Parathyroid adenoma (tissue), 2 donors: ENCODE results near the gene ZBTB45.
A peak's percentile ranks its signal among the peaks of the same experiment; 100 is the strongest.
"Not testable (repeated sequence)": the region's sequence is repeated elsewhere in the genome, so short reads cannot be mapped to it uniquely, and the experiment has no call there.

Source experiments
- H2AFZ ChIP-seq: fragments of 300-600 bp; sonication (generic); one replicate; pipeline ENCODE4 v1.7.0; 2017; ENCODE audit warnings: antibody characterized with exemption, mild to moderate bottlenecking
- H3K27ac ChIP-seq: fragments of 300-600 bp; sonication (generic); one replicate; pipeline ENCODE4 v1.7.0; 2017
- H3K27me3 ChIP-seq: fragments of 300-600 bp; sonication (generic); one replicate; pipeline ENCODE4 v1.7.0; 2017; ENCODE audit warnings: low read length; ENCODE audit not compliant: control insufficient read depth, insufficient read depth
- H3K36me3 ChIP-seq: fragments of 300-600 bp; sonication (generic); one replicate; pipeline ENCODE4 v1.7.0; 2017; ENCODE audit warnings: low read length; ENCODE audit not compliant: control insufficient read depth, insufficient read depth
- H3K4me1 ChIP-seq: fragments of 300-600 bp; sonication (generic); one replicate; pipeline ENCODE4 v1.7.0; 2017; ENCODE audit warnings: control low read depth
- H3K4me2 ChIP-seq: fragments of 300-600 bp; sonication (generic); one replicate; pipeline ENCODE4 v1.7.0; 2017; ENCODE audit warnings: low read length
- H3K4me3 ChIP-seq: fragments of 300-600 bp; sonication (generic); one replicate; pipeline ENCODE4 v1.7.0; 2017; ENCODE audit warnings: low read depth, low read length
- H3K79me2 ChIP-seq: fragments of 300-600 bp; sonication (generic); one replicate; pipeline ENCODE4 v1.7.0; 2017; ENCODE audit warnings: control low read depth
- H3K9ac ChIP-seq: fragments of 300-600 bp; sonication (generic); one replicate; pipeline ENCODE4 v1.7.0; 2017; ENCODE audit warnings: mild to moderate bottlenecking
- H3K9me3 ChIP-seq: fragments of 300-600 bp; sonication (generic); one replicate; pipeline ENCODE4 v1.7.0; 2017; ENCODE audit warnings: low read length; ENCODE audit not compliant: control insufficient read depth
- TF ChIP-seq, protein P1 (sequence below): fragments of 300-600 bp; sonication (generic); IDR thresholded peaks from one replicate; pipeline ENCODE4 v1.7.0; 2017; ENCODE audit warnings: antibody characterized with exemption, mild to moderate bottlenecking
- donor health status: primary hyperparathyroidism.

Gene ZBTB45

DNA sequence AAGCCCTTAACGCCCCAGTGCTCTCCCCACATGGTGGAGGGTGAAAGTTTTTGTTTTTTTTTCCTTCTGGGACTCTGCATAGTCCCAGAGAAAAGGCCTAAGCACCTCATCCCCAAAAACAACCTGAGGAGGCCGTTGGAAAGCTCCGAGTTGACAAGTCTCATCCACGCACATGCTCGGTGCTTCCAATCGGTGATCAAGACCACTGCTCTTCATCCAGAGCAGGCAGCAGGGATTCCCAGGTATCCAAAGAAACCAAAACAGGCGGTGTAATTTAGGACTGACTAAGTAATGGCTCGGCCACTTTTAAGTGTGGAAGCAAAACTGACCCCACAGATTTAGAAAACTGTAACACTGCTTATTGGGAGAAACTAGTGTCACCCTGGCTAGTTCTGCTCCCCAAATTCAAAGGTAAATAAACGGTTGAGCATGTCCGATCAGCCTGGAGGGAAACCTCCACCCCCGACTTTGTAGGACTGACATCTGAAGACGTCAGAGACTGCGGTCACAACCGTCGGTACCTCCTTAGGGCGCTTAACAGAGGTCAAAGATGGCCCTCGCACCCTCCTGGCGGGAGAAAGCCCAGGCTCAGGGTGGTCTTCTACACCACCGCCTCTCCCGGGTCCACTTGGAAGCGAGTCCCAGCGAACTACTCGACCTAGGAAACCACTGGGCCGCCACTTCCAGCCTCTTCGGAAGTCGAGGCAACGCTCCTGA lies 44.5 kb downstream of the ZBTB45 start:
- H3K9ac ChIP-seq: no peak overlapping the region
- TF ChIP-seq, protein P1, sequence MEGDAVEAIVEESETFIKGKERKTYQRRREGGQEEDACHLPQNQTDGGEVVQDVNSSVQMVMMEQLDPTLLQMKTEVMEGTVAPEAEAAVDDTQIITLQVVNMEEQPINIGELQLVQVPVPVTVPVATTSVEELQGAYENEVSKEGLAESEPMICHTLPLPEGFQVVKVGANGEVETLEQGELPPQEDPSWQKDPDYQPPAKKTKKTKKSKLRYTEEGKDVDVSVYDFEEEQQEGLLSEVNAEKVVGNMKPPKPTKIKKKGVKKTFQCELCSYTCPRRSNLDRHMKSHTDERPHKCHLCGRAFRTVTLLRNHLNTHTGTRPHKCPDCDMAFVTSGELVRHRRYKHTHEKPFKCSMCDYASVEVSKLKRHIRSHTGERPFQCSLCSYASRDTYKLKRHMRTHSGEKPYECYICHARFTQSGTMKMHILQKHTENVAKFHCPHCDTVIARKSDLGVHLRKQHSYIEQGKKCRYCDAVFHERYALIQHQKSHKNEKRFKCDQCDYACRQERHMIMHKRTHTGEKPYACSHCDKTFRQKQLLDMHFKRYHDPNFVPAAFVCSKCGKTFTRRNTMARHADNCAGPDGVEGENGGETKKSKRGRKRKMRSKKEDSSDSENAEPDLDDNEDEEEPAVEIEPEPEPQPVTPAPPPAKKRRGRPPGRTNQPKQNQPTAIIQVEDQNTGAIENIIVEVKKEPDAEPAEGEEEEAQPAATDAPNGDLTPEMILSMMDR: no peak

DNA sequence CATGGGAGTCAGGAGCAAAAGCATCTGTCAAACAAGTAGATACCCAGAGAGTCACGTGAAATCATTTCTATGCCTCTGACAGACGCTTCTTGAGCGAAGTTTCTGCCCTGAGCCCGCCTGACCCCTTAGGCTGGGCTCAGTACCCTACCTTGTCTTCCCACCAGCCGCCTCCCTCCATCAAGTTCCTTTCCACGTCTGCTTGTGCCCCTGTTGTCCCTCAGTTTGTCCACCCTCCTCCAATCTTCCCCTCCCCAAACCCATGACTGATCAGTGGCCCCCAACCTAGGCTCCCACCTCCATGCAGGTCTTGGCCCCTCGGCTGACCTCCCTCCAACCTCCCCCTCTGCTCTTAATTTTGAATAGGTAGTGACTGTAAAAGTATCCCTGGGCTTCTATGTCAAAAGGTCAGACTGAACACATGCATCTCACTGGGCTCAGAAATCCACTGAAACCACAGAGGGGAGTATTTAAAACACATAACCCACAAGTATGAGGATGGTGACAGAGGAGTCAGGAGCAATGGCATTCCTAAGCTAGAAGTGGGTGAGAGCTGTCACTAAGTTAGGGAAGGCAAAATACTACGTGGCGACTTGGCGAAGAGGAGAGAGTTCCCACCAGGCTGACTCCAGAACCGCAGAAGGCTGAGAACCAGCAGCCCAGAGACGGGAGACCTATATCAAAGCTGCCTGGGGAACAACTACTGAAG lies 45.2 kb downstream of the ZBTB45 start:
- no peak overlapping the region for H3K4me2 ChIP-seq
- TF ChIP-seq, protein P1: no peak
- H3K4me3 ChIP-seq: no peak overlapping the region
- no peak overlapping the region for H2AFZ ChIP-seq
- H3K27me3 ChIP-seq: no peaks in the 10 kb centered on the region
- H3K27ac ChIP-seq: peak overlapping the region; percentile 91
- no peak overlapping the region for H3K9ac ChIP-seq
- H3K9me3 ChIP-seq: no peaks in the 10 kb centered on the region
- no peaks in the 10 kb centered on the region for H3K79me2 ChIP-seq
- H3K36me3 ChIP-seq: no peaks in the 10 kb centered on the region
- peaks cover 16% of the 10 kb centered on the region for H3K4me1 ChIP-seq

More for the DNA sequence above, 44.5 kb downstream of the ZBTB45 start:
- peak overlapping the region; percentile 89 for H2AFZ ChIP-seq
- H3K4me1 ChIP-seq: peaks cover 16% of the 10 kb centered on the region
- H3K9me3 ChIP-seq: no peaks in the 10 kb centered on the region
- H3K4me3 ChIP-seq: peak overlapping the region; percentile 95
- no peaks in the 10 kb centered on the region for H3K36me3 ChIP-seq
- no peaks in the 10 kb centered on the region for H3K79me2 ChIP-seq
- peak overlapping the region; percentile 91 for H3K27ac ChIP-seq
- no peaks in the 10 kb centered on the region for H3K27me3 ChIP-seq
- peak overlapping the region; percentile 89 for H3K4me2 ChIP-seq

- TF ChIP-seq, protein P1: no peak
- H3K4me2 ChIP-seq: no peak overlapping the region
- H3K36me3 ChIP-seq: no peaks in the 10 kb centered on the region
Observed at GRCh38 chr19:58473775-58474174, 45.8 kb downstream of the ZBTB45 start.

DNA sequence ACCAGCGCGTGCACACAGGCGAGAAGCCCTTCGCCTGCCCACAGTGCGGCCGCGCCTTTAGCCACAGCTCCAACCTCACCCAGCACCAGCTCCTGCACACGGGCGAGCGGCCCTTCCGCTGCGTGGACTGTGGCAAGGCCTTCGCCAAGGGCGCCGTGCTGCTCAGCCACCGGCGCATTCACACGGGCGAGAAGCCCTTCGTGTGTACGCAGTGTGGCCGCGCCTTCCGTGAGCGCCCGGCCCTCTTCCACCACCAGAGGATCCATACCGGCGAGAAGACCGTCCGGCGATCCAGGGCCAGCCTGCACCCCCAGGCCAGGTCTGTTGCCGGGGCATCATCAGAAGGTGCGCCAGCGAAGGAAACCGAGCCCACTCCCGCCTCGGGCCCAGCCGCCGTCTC lies 47.9 kb downstream of the ZBTB45 start:
- Histone ChIP-seq H3K9me3 (no peaks in the 10 kb centered on the region), H3K9ac (no peak overlapping the region), H3K36me3 (no peaks in the 10 kb centered on the region), H3K4me3 (no peak overlapping the region), H3K4me1 (peaks cover 13% of the 10 kb centered on the region), H2AFZ (no peak overlapping the region), H3K27ac (no peak overlapping the region), H3K79me2 (peaks cover 13% of the 10 kb centered on the region), H3K27me3 (no peaks in the 10 kb centered on the region), H3K4me2 (no peak overlapping the region)
- TF ChIP-seq, protein P1: no peak

More at GRCh38 chr19:58473775-58474174, 45.8 kb downstream of the ZBTB45 start:
- Histone ChIP-seq H3K27ac (no peak overlapping the region), H3K9ac (no peak overlapping the region), H3K9me3 (no peaks in the 10 kb centered on the region), H3K4me3 (no peak overlapping the region), H3K27me3 (no peaks in the 10 kb centered on the region), H3K4me1 (peaks cover 16% of the 10 kb centered on the region), H2AFZ (no peak overlapping the region), H3K79me2 (peaks cover 3% of the 10 kb centered on the region)

DNA sequence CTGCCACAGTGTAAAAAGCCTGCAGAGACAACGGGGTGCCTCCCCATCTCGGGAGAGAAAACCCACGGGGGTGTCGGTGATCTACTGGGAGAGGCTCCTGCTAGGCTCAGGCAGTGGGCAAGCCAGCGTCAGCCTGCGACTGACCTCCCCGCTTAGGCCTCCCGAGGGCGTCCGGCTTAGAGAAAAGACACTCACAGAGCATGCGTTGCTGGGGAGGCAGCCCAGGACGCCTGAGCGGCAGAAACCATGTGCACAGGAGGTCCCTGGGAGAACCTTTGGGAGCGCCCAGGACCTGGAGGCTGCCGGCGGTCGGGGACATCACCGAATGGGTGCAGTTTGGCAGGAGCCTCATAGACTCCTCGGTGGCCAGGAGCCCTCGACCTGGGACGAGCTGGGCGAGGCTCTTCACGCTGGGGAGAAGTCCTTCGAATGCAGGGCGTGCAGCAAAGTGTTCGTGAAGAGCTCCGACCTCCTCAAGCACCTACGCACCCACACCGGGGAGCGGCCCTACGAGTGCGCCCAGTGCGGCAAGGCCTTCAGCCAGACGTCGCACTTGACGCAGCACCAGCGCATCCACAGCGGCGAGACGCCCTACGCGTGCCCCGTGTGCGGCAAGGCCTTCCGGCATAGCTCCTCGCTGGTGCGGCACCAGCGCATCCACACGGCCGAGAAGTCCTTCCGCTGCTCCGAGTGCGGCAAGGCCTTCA lies 48.6 kb downstream of the ZBTB45 start:
- H3K36me3 ChIP-seq, H3K27ac ChIP-seq, H3K9ac ChIP-seq, H3K27me3 ChIP-seq, H2AFZ ChIP-seq, H3K4me3 ChIP-seq, H3K9me3 ChIP-seq, H3K4me2 ChIP-seq, H3K4me1 ChIP-seq: not testable (repeated sequence)
- peaks cover 13% of the 10 kb centered on the region for H3K79me2 ChIP-seq
